PC-3 (cell line): ENCODE results near the gene CLMN. TPM values are rescaled to one million over a fixed set of nuclear protein-coding genes. Genes with fewer than 3 reads are reported as not detected.

Experiments used
- ATAC-seq: fragments of 200-7000 bp; cut with Tn5 transposase; 2 replicates; pipeline ENCODE4 v1.9.1; 2020; ENCODE audit warnings: mild to moderate bottlenecking, moderate library complexity
- BruUV-seq: library from RNA; stranded (reverse); fragments of 400-500 nt; replicated peaks from 2 replicates; lab custom pipeline; 2021; lab: Mats Ljungman, UMichigan
- CTCF ChIA-PET: fragments of 300-600 bp; sonication (Branson Sonifier 250); formaldehyde crosslinking; loops from one replicate; lab custom pipeline; 2022; ENCODE audit warnings: antibody characterized with exemption; lab: Charles Lee
- POLR2A ChIA-PET: fragments of 300-600 bp; sonication (Branson Sonifier 250); formaldehyde crosslinking; loops from one replicate; lab custom pipeline; 2022; ENCODE audit warnings: antibody characterized with exemption; ENCODE audit not compliant: unreplicated experiment; lab: Charles Lee
- DNase-seq: peaks from one replicate; pipeline ENCODE4 v3.0.0-alpha.2; 2015
- H2AFZ ChIP-seq: fragments of 300-600 bp; sonication (generic); 2 replicates; pipeline ENCODE4 v1.6.0; 2016; ENCODE audit warnings: antibody characterized with exemption, low read length
- H3F3A ChIP-seq: fragments of 300-600 bp; sonication (generic); one replicate; pipeline ENCODE4 v1.6.0; 2017; ENCODE audit warnings: antibody characterized with exemption, low read length, control low read depth, mild to moderate bottlenecking; ENCODE audit not compliant: unreplicated experiment
- H3K27ac ChIP-seq: fragments of 300-600 bp; sonication (generic); 2 replicates; pipeline ENCODE4 v1.5.1; 2016; ENCODE audit warnings: mild to moderate bottlenecking, low read length
- H3K27me3 ChIP-seq: fragments of 300-600 bp; sonication (generic); 2 replicates; pipeline ENCODE4 v1.6.1; 2016; ENCODE audit warnings: low read length, mixed read lengths
- H3K36me3 ChIP-seq: fragments of 300-600 bp; sonication (generic); 2 replicates; pipeline ENCODE4 v1.6.1; 2016; ENCODE audit warnings: low read depth, mixed run types, low read length, mixed read lengths
- H3K4me1 ChIP-seq: fragments of 300-600 bp; sonication (generic); 2 replicates; pipeline ENCODE4 v1.5.1; 2016; ENCODE audit warnings: low read length; ENCODE audit not compliant: insufficient read depth
- H3K4me2 ChIP-seq: fragments of 300-600 bp; sonication (generic); 2 replicates; pipeline ENCODE4 v1.6.0; 2016; ENCODE audit warnings: low read length
- H3K4me3 ChIP-seq: fragments of 300-600 bp; sonication (generic); 2 replicates; pipeline ENCODE4 v1.5.1; 2016; ENCODE audit warnings: mild to moderate bottlenecking, low read length, mixed read lengths
- H3K79me2 ChIP-seq: fragments of 300-600 bp; sonication (generic); 2 replicates; pipeline ENCODE4 v1.6.1; 2017; ENCODE audit warnings: low read length, mixed read lengths
- H3K9ac ChIP-seq: fragments of 300-600 bp; sonication (generic); 2 replicates; pipeline ENCODE4 v1.6.0; 2016; ENCODE audit warnings: mild to moderate bottlenecking, low read length
- H3K9me2 ChIP-seq: fragments of 300-600 bp; sonication (generic); replicated peaks from 2 replicates; pipeline ENCODE4 v1.6.1; 2016; ENCODE audit warnings: mixed run types, low read length, mixed read lengths
- H3K9me3 ChIP-seq: fragments of 300-600 bp; sonication (generic); 2 replicates; pipeline ENCODE4 v1.6.1; 2016; ENCODE audit warnings: low read length, mixed read lengths
- H4K20me1 ChIP-seq: fragments of 300-600 bp; sonication (generic); 2 replicates; pipeline ENCODE4 v1.6.1; 2016; ENCODE audit warnings: low read length, mixed read lengths
- EZH2 ChIP-seq: fragments of 300-600 bp; sonication (generic); IDR thresholded peaks from one replicate; pipeline ENCODE4 v1.6.1; 2017; ENCODE audit warnings: antibody characterized with exemption, mild to moderate bottlenecking, low read length; ENCODE audit not compliant: unreplicated experiment
- EZH2phosphoT487 ChIP-seq: fragments of 300-600 bp; sonication (generic); IDR thresholded peaks from 2 replicates; pipeline ENCODE4 v1.6.1; 2018; ENCODE audit warnings: mild to moderate bottlenecking, antibody characterized with exemption, low read length, borderline replicate concordance
- intact Hi-C: fragments of 100-400 bp; cut with micrococcal nuclease; formaldehyde crosslinking; loops from 2 replicates; pipeline ENCODE4 v1.9.0; 2023
- total RNA-seq: library from RNA; depleted of rRNA; stranded (reverse); fragments of >200 nt; gene quantifications from 2 replicates; pipeline ENCODE4 v1.2.3, GENCODE V29; 2014
- TF ChIP-seq, protein P1 (sequence below): fragments of 300-600 bp; sonication (generic); conservative IDR thresholded peaks from 2 replicates; pipeline ENCODE4 v1.5.1; 2017; ENCODE audit warnings: antibody characterized with exemption, low read depth, mild to moderate bottlenecking, low read length

CLMN gene
- total RNA-seq, 1 experiment from 2014 or later = 3.5 TPM

GRCh38 chr14:95292660-95293425, 26.9 kb downstream of the CLMN start:
- Histone ChIP-seq H3K4me2 (no peak overlapping the region), H3K4me1 (peaks cover 31% of the 10 kb centered on the region), H4K20me1 (no peaks in the 10 kb centered on the region), H3F3A (no peaks in the 10 kb centered on the region), H3K9me2 (no peaks in the 10 kb centered on the region), H3K36me3 (no peaks in the 10 kb centered on the region), H3K27me3 (no peaks in the 10 kb centered on the region), H3K27ac (no peak overlapping the region), H2AFZ (no peak overlapping the region), H3K79me2 (no peaks in the 10 kb centered on the region), H3K9ac (no peak overlapping the region), H3K9me3 (no peaks in the 10 kb centered on the region), H3K4me3 (no peak overlapping the region)
- TF ChIP-seq EZH2phosphoT487 = no peak
- TF ChIP-seq EZH2 = no peak
- TF ChIP-seq, protein P1, sequence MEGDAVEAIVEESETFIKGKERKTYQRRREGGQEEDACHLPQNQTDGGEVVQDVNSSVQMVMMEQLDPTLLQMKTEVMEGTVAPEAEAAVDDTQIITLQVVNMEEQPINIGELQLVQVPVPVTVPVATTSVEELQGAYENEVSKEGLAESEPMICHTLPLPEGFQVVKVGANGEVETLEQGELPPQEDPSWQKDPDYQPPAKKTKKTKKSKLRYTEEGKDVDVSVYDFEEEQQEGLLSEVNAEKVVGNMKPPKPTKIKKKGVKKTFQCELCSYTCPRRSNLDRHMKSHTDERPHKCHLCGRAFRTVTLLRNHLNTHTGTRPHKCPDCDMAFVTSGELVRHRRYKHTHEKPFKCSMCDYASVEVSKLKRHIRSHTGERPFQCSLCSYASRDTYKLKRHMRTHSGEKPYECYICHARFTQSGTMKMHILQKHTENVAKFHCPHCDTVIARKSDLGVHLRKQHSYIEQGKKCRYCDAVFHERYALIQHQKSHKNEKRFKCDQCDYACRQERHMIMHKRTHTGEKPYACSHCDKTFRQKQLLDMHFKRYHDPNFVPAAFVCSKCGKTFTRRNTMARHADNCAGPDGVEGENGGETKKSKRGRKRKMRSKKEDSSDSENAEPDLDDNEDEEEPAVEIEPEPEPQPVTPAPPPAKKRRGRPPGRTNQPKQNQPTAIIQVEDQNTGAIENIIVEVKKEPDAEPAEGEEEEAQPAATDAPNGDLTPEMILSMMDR = no peak
- intact Hi-C loops = no loop called here
- no peak for DNase-seq
- no TSS peak for BruUV-seq
- ChIA-PET CTCF (no interaction called here), POLR2A (no interaction called here)
- ATAC-seq = no peak

DNA sequence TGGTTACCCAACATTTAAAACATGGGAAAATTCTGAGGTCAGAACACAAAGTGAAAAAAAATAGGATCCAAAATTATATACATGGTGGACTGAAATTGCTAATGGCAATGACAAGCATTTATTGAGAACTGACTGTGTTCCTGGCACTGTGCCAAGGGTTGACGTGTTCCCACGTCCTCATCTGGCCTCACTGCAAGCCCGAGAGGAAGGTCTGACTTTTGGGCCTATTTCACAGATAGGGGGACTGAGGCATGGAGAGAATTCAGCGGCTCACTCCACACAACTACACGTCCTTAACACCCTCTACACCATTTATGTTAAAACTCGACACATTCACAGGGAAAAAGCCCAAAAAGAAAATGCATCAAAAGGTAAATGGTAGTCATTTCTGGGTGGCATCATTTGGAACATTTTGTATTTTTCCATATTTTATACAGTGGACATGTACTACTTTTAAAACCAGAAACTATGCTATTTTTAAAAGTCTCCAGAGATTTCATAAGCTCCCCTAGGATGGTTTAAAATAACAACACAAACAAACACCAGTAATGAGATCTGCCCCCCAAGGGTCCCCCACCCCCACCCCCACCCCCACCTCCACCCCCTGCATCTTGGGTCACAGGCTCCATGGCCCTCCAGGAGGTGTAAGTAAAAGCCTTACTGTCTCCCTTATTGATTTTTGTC, 27.7 kb downstream of the CLMN start:
- Histone ChIP-seq H3K4me3 (peak overlapping the region; percentile 41; the same call in 1 of the 2 replicates), H3K27me3 (no peaks in the 10 kb centered on the region), H3K9ac (peak overlapping the region; percentile 3; the same call in 1 of the 2 replicates), H3K9me2 (no peaks in the 10 kb centered on the region), H3K4me1 (peaks cover 31% of the 10 kb centered on the region), H3K27ac (peak overlapping the region; percentile 56), H2AFZ (no peak overlapping the region), H3K79me2 (no peaks in the 10 kb centered on the region), H4K20me1 (no peaks in the 10 kb centered on the region), H3K9me3 (no peaks in the 10 kb centered on the region), H3K36me3 (no peaks in the 10 kb centered on the region), H3F3A (no peaks in the 10 kb centered on the region), H3K4me2 (peak overlapping the region; percentile 57)
- intact Hi-C loops = no loop called here
- ChIA-PET POLR2A (interaction anchor here (0.6 kb wide), 1 partner anchor 285 kb away, joined by 6 read pairs; no protein-coding TSS in a partner anchor), CTCF (no interaction called here)
- ATAC-seq (no peak), DNase-seq (peak; percentile 85)
- no TSS peak for BruUV-seq
- TF ChIP-seq EZH2phosphoT487 (no peak), EZH2 (no peak)

DNA sequence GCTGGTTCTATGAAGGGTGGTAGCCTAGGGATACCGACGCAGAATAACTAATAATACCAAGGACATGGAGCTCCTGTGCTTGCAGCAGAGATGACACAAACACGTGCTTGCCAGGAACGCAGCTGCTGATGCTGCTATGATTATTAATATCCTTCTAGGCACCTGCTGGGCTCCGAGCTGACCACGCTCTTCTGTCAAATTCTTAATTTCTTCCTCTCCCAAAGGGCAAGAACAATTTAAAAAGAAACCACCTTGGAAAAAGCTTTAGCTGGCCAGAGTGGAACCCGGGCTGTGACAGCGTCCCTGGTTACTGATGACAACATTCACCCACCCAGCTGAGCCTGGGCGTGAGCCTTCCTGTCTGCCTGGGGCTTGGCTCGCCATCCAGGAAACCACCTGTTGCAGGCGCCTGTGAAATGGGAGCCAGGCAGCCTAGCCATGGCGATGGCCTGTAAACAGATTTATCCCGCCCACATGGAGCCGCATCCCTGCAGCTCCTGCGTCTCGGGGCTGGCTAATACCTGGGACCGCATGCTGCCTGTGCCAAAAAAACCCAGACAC, 28.8 kb downstream of the CLMN start:
- Histone ChIP-seq H3K27ac (peak overlapping the region; percentile 56), H3K36me3 (no peaks in the 10 kb centered on the region), H3F3A (no peaks in the 10 kb centered on the region), H4K20me1 (no peaks in the 10 kb centered on the region), H3K4me3 (peak overlapping the region; percentile 45; the same call in 1 of the 2 replicates), H3K9ac (no peak overlapping the region), H3K4me2 (peak overlapping the region; percentile 57), H3K4me1 (peaks cover 31% of the 10 kb centered on the region), H2AFZ (peak overlapping the region; percentile 22; the same call in 1 of the 2 replicates), H3K9me2 (no peaks in the 10 kb centered on the region), H3K79me2 (no peaks in the 10 kb centered on the region), H3K9me3 (no peaks in the 10 kb centered on the region), H3K27me3 (no peaks in the 10 kb centered on the region)
- ATAC-seq = peak; percentile 64
- no TSS peak for BruUV-seq
- TF ChIP-seq, protein P1 = no peak
- no peak for TF ChIP-seq EZH2
- TF ChIP-seq EZH2phosphoT487 = no peak
- peak; percentile 75 for DNase-seq
- intact Hi-C loops = no loop called here
- POLR2A ChIA-PET = interaction anchor here (0.6 kb wide), 1 partner anchor 284 kb away, joined by 6 read pairs; no protein-coding TSS in a partner anchor
- CTCF ChIA-PET = no interaction called here
